Neural cell (in vitro differentiated cells): ENCODE results near the gene DLGAP4. TPM values are rescaled to one million over a fixed set of nuclear protein-coding genes. Genes with fewer than 3 reads are reported as not detected.

Experiments
- H2AFZ ChIP-seq: fragments of 200-600, 300-800 bp; sonication (generic), shearing (Covaris generic); 2 replicates; pipeline ENCODE4 v1.6.0; 2014; ENCODE audit warnings: low read depth, mild to moderate bottlenecking, antibody characterized with exemption, low read length, moderate library complexity
- H3F3A ChIP-seq: fragments of 200-600 bp; shearing (Covaris generic); 2 replicates; pipeline ENCODE4 v1.6.1; 2016; ENCODE audit warnings: mild to moderate bottlenecking, moderate library complexity, mixed read lengths, antibody characterized with exemption, low read length; ENCODE audit not compliant: insufficient read depth, poor library complexity, severe bottlenecking
- H3K27ac ChIP-seq: fragments of 200-600, 300-800 bp; sonication (generic), shearing (Covaris generic); 2 replicates; pipeline ENCODE4 v1.5.1; 2014; ENCODE audit warnings: mild to moderate bottlenecking, low read length, moderate library complexity
- H3K27me3 ChIP-seq: fragments of 300-800, 200-600 bp; sonication (generic), shearing (Covaris generic); 2 replicates; pipeline ENCODE4 v1.6.0; 2014; ENCODE audit warnings: mild to moderate bottlenecking, low read depth, low read length, moderate library complexity; ENCODE audit not compliant: insufficient read depth
- H3K36me3 ChIP-seq: fragments of 300-800, 200-600 bp; sonication (generic), shearing (Covaris generic); 2 replicates; pipeline ENCODE4 v1.5.1; 2014; ENCODE audit warnings: mild to moderate bottlenecking, antibody characterized with exemption, low read length, moderate library complexity; ENCODE audit not compliant: insufficient read depth
- H3K4me2 ChIP-seq: fragments of 300-800, 200-600 bp; sonication (generic), shearing (Covaris generic); 2 replicates; pipeline ENCODE4 v1.6.0; 2014; ENCODE audit warnings: mild to moderate bottlenecking, low read length
- H3K4me3 ChIP-seq: fragments of 300-800, 200-600 bp; sonication (generic), shearing (Covaris generic); 2 replicates; pipeline ENCODE4 v1.5.1; 2014; ENCODE audit warnings: mild to moderate bottlenecking, low read length, moderate library complexity
- H3K79me2 ChIP-seq: fragments of 200-600 bp; shearing (Covaris generic); replicated peaks from 2 replicates; pipeline ENCODE4 v1.6.0; 2014; ENCODE audit warnings: mild to moderate bottlenecking, low read length, moderate library complexity; ENCODE audit not compliant: insufficient read depth
- H3K9ac ChIP-seq: fragments of 300-800, 200-600 bp; sonication (generic), shearing (Covaris generic); 2 replicates; pipeline ENCODE4 v1.6.1; 2016; ENCODE audit warnings: mild to moderate bottlenecking, low read length, mixed read lengths
- H3K9me2 ChIP-seq: fragments of 200-600 bp; shearing (Covaris generic); 2 replicates; pipeline ENCODE4 v1.6.1; 2016; ENCODE audit warnings: mild to moderate bottlenecking, low read length, mixed read lengths; ENCODE audit not compliant: insufficient read depth
- H3K9me3 ChIP-seq: fragments of 200-600, 300-800 bp; sonication (generic), shearing (Covaris generic); 2 replicates; pipeline ENCODE4 v1.6.1; 2016; ENCODE audit warnings: mild to moderate bottlenecking, mixed run types, low read length, moderate library complexity, mixed read lengths
- H4K20me1 ChIP-seq: fragments of 200-600 bp; shearing (Covaris generic); 2 replicates; pipeline ENCODE4 v1.6.1; 2016; ENCODE audit warnings: mild to moderate bottlenecking, mixed run types; ENCODE audit not compliant: insufficient read depth
- EP300 ChIP-seq: fragments of 450-650 bp; conservative IDR thresholded peaks from 2 replicates; pipeline ENCODE4 v1.6.1; 2014; ENCODE audit warnings: antibody characterized with exemption, mild to moderate bottlenecking, moderate library complexity; ENCODE audit not compliant: poor library complexity, severe bottlenecking
- EZH2 ChIP-seq: fragments of 200-600, 300-800 bp; shearing (Covaris generic), sonication (generic); IDR thresholded peaks from 2 replicates; pipeline ENCODE4 v1.6.1; 2014; ENCODE audit warnings: antibody characterized with exemption, low read length, borderline replicate concordance, mild to moderate bottlenecking; ENCODE audit not compliant: insufficient read depth, poor library complexity, severe bottlenecking
- MXI1 ChIP-seq: fragments of 450-650 bp; conservative IDR thresholded peaks from 2 replicates; pipeline ENCODE4 v1.6.1; 2014; ENCODE audit warnings: antibody characterized with exemption, mild to moderate bottlenecking; ENCODE audit not compliant: poor library complexity, severe bottlenecking
- POLR2AphosphoS5 ChIP-seq: IDR thresholded peaks from 2 replicates; pipeline ENCODE4 v1.6.1; 2012
- REST ChIP-seq: IDR thresholded peaks from 2 replicates; pipeline ENCODE4 v1.6.1; 2012; ENCODE audit warnings: borderline replicate concordance
- SMC3 ChIP-seq: fragments of 450-650 bp; conservative IDR thresholded peaks from 2 replicates; pipeline ENCODE4 v1.6.1; 2014; ENCODE audit warnings: antibody characterized with exemption, mild to moderate bottlenecking, moderate library complexity; ENCODE audit not compliant: poor library complexity
- TAF1 ChIP-seq: IDR thresholded peaks from 2 replicates; pipeline ENCODE4 v1.6.1; 2012; ENCODE audit warnings: low read depth
- polyA plus RNA-seq: library from polyadenylated mRNA; depleted of rRNA; stranded (reverse); fragments of >200 nt; gene quantifications from 2 replicates; pipeline ENCODE4 v1.2.3, GENCODE V29; 2014
- TF ChIP-seq, protein P1 (sequence below): fragments of 450-650 bp; IDR thresholded peaks from 2 replicates; pipeline ENCODE4 v1.5.1; 2014; ENCODE audit warnings: antibody characterized with exemption, mild to moderate bottlenecking, moderate library complexity; ENCODE audit not compliant: poor library complexity, severe bottlenecking

DLGAP4 gene
- polyA plus RNA-seq, 1 donor from 2014 or later: 31.2 TPM

DNA sequence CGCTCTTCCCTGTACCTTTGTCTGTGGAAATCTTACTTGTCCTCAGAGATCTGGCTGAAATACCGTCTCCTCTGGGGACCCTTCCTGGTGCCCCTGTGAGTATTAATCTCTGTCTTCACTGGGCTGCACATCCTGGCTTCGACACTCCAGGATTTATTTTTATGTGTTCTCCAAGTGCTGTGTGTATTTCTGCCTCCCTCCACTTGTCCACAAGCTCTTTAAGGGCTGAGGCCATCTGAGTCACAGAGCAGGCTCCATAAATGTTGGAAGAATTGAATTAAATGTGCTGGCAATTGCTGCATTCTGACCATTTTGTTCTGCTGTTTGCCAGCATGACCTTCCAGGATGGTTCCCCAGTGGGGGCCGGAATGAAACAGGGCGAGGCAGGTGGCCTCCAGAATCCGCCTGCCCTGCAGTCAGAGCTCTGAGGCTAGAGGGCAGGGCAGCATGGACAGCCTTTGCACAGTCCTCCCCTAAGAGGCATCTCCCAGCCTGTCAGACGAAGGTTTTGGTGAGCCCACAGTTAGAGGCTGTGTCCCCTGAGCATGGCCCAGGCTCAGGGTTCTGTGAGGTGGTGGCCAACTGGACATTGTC, 105.8 kb downstream of the DLGAP4 start:
- Histone ChIP-seq H2AFZ (no peak overlapping the region), H3K4me2 (no peak overlapping the region), H4K20me1 (no peaks in the 10 kb centered on the region), H3K27ac (no peak overlapping the region), H3K9me2 (no peaks in the 10 kb centered on the region), H3K4me3 (no peak overlapping the region), H3F3A (no peaks in the 10 kb centered on the region), H3K9ac (no peak overlapping the region), H3K36me3 (no peaks in the 10 kb centered on the region), H3K9me3 (no peaks in the 10 kb centered on the region), H3K79me2 (no peaks in the 10 kb centered on the region), H3K27me3 (no peaks in the 10 kb centered on the region)
- TF ChIP-seq EZH2 (no peak), EP300 (no peak), SMC3 (no peak), MXI1 (no peak), POLR2AphosphoS5 (no peak), TAF1 (no peak)
- TF ChIP-seq, protein P1, sequence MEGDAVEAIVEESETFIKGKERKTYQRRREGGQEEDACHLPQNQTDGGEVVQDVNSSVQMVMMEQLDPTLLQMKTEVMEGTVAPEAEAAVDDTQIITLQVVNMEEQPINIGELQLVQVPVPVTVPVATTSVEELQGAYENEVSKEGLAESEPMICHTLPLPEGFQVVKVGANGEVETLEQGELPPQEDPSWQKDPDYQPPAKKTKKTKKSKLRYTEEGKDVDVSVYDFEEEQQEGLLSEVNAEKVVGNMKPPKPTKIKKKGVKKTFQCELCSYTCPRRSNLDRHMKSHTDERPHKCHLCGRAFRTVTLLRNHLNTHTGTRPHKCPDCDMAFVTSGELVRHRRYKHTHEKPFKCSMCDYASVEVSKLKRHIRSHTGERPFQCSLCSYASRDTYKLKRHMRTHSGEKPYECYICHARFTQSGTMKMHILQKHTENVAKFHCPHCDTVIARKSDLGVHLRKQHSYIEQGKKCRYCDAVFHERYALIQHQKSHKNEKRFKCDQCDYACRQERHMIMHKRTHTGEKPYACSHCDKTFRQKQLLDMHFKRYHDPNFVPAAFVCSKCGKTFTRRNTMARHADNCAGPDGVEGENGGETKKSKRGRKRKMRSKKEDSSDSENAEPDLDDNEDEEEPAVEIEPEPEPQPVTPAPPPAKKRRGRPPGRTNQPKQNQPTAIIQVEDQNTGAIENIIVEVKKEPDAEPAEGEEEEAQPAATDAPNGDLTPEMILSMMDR: no peak

GRCh38 chr20:36415475-36416002, 109.4 kb downstream of the DLGAP4 start:
- H3K27ac ChIP-seq: no peak overlapping the region
- no peak overlapping the region for H3K9ac ChIP-seq
- H3F3A ChIP-seq: no peaks in the 10 kb centered on the region
- no peaks in the 10 kb centered on the region for H3K9me3 ChIP-seq
- H3K27me3 ChIP-seq: no peaks in the 10 kb centered on the region
- H3K79me2 ChIP-seq: no peaks in the 10 kb centered on the region
- H3K36me3 ChIP-seq: no peaks in the 10 kb centered on the region
- no peaks in the 10 kb centered on the region for H3K9me2 ChIP-seq
- no peak overlapping the region for H3K4me3 ChIP-seq
- no peak overlapping the region for H3K4me2 ChIP-seq
- H2AFZ ChIP-seq: no peak overlapping the region
- no peaks in the 10 kb centered on the region for H4K20me1 ChIP-seq
- TF ChIP-seq TAF1: no peak
- TF ChIP-seq EZH2: no peak
- TF ChIP-seq REST: no peak
- no peak for TF ChIP-seq EP300
- TF ChIP-seq POLR2AphosphoS5: no peak
